Neural crest cell (in vitro differentiated cells): ENCODE data around the gene FBN2. TPM values are rescaled to one million over a fixed set of nuclear protein-coding genes. Genes with fewer than 3 reads are reported as not detected.

Experiments
- DNase-seq: peaks from one replicate; pipeline ENCODE4 v3.0.0; 2021; ENCODE audit warnings: low read depth, mixed read lengths, low spot score
- H3K27ac Mint-ChIP-seq: one replicate; pipeline ENCODE4 v1.8.0; 2021; ENCODE audit warnings: mild to moderate bottlenecking, mixed read lengths; ENCODE audit not compliant: unreplicated experiment
- H3K27me3 Mint-ChIP-seq: 2 replicates; pipeline ENCODE4 v1.8.0; 2021; ENCODE audit warnings: low read depth, mild to moderate bottlenecking, mixed read lengths
- H3K36me3 Mint-ChIP-seq: 2 replicates; pipeline ENCODE4 v1.8.0; 2021; ENCODE audit warnings: low read depth, mild to moderate bottlenecking, mixed read lengths
- H3K4me1 Mint-ChIP-seq: 2 replicates; pipeline ENCODE4 v1.8.0; 2021; ENCODE audit warnings: mixed read lengths
- H3K4me3 Mint-ChIP-seq: one replicate; pipeline ENCODE4 v1.8.0; 2021; ENCODE audit warnings: mild to moderate bottlenecking, mixed read lengths
- H3K9me3 Mint-ChIP-seq: 2 replicates; pipeline ENCODE4 v1.8.0; 2021; ENCODE audit warnings: mixed read lengths
- CTCF ChIP-seq: fragments of 200-600 bp; sonication (generic); conservative IDR thresholded peaks from 2 replicates; pipeline ENCODE4 v1.5.0; 2021; ENCODE audit warnings: antibody characterized with exemption, mild to moderate bottlenecking
- long read RNA-seq: library from polyadenylated mRNA; unstranded; transcript quantifications from one replicate; pipeline ENCODE4 v2.0.0, GENCODE V29; 2020
- total RNA-seq: library from RNA; stranded (reverse); gene quantifications from 2 replicates; pipeline ENCODE4 v1.2.1, GENCODE V29; 2021

Gene FBN2
- 58.3 and 59.7 TPM in 2 replicates for total RNA-seq
- long read RNA-seq, partial matches to known transcripts: 34 of 39 reads
- long read RNA-seq, other reads (novel, unspliced or antisense): 5 of 39 reads

DNA sequence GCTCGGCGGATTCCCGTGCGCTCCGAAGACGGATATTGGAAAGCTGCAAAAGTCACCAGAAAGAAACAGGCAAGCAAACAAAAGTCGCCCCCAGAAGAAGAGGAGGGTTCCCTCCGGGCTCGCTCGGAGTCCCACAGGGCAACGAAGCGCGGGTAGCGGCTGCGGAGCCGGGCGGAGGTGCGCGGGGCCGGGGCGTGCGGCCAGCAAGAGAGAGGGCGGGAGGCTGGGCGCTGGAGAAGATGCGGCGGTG is at the start of gene FBN2:
FBN2 (minus strand) TSS at position 246 of the 250 bp plus-strand sequence. CDS start 642 bp downstream, outside the sequence.
- Mint-ChIP-seq H3K4me3 (peak within 1 kb of the TSS; percentile 93), H3K27me3 (peaks cover 8% of the 10 kb centered on the region), H3K27ac (peak within 1 kb of the TSS; percentile 19)

GRCh38 chr5:128587275-128587674 is 49.2 kb upstream of the FBN2 start:
- Mint-ChIP-seq H3K4me3 (no peak overlapping the region), H3K27ac (no peak overlapping the region)
- DNase-seq: no peak

More for the DNA sequence above, at the start of gene FBN2:
- Mint-ChIP-seq H3K36me3 (no peaks in the 10 kb centered on the region), H3K9me3 (no peaks in the 10 kb centered on the region), H3K4me1 (peaks cover 21% of the 10 kb centered on the region)
- DNase-seq: no peak
- no peak for TF ChIP-seq CTCF

GRCh38 chr5:128586848-128587247 is 48.8 kb upstream of the FBN2 start:
- no peaks in the 10 kb centered on the region for H3K27me3 Mint-ChIP-seq
- TF ChIP-seq CTCF: no peak
- no peak overlapping the region for H3K4me3 Mint-ChIP-seq

More at GRCh38 chr5:128587275-128587674, 49.2 kb upstream of the FBN2 start:
- Mint-ChIP-seq H3K36me3 (no peaks in the 10 kb centered on the region), H3K9me3 (peaks cover 5% of the 10 kb centered on the region), H3K4me1 (no peaks in the 10 kb centered on the region), H3K27me3 (no peaks in the 10 kb centered on the region)
- no peak for TF ChIP-seq CTCF

GRCh38 chr5:128579639-128580038 is 41.6 kb upstream of the FBN2 start:
- no peak overlapping the region for H3K4me3 Mint-ChIP-seq

More at GRCh38 chr5:128586848-128587247, 48.8 kb upstream of the FBN2 start:
- Mint-ChIP-seq H3K27ac (no peak overlapping the region), H3K36me3 (no peaks in the 10 kb centered on the region), H3K9me3 (peaks cover 5% of the 10 kb centered on the region), H3K4me1 (no peaks in the 10 kb centered on the region)
- DNase-seq: no peak

DNA sequence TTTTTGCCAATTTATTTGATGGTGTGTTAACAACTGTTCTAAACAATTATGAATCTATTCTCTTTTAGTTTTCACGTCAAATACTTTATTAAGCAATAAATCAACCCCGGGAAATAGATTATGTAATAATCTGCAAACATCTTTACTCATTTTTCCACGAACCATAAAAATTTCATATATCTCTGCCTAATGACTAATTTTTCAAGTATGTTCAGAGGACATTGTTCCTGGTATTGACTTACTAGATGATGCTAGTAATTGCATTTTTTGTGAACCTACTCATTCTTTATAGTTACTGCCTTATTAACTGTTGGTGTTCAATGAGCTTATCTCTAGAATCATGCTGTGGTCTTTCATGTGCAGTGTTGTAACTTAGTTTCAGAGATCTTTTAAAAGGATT is 41.0 kb upstream of the FBN2 start:
- peaks cover 2% of the 10 kb centered on the region for H3K9me3 Mint-ChIP-seq
- H3K27ac Mint-ChIP-seq: no peak overlapping the region
- H3K4me1 Mint-ChIP-seq: no peaks in the 10 kb centered on the region
- no peaks in the 10 kb centered on the region for H3K27me3 Mint-ChIP-seq
- H3K36me3 Mint-ChIP-seq: no peaks in the 10 kb centered on the region
- TF ChIP-seq CTCF: no peak
- no peak overlapping the region for H3K4me3 Mint-ChIP-seq
- DNase-seq: no peak

More at GRCh38 chr5:128579639-128580038, 41.6 kb upstream of the FBN2 start:
- Mint-ChIP-seq H3K9me3 (peaks cover 5% of the 10 kb centered on the region), H3K36me3 (no peaks in the 10 kb centered on the region), H3K4me1 (no peaks in the 10 kb centered on the region), H3K27me3 (no peaks in the 10 kb centered on the region), H3K27ac (no peak overlapping the region)
- TF ChIP-seq CTCF: no peak
- no peak for DNase-seq

GRCh38 chr5:128574041-128574440 is 36.0 kb upstream of the FBN2 start:
- H3K27me3 Mint-ChIP-seq: no peaks in the 10 kb centered on the region
- H3K4me3 Mint-ChIP-seq: no peak overlapping the region
- no peaks in the 10 kb centered on the region for H3K36me3 Mint-ChIP-seq
- H3K4me1 Mint-ChIP-seq: no peaks in the 10 kb centered on the region
- H3K27ac Mint-ChIP-seq: no peak overlapping the region
- TF ChIP-seq CTCF: no peak
- DNase-seq: no peak
- H3K9me3 Mint-ChIP-seq: no peaks in the 10 kb centered on the region
